GM21737 (cell line): ENCODE measurements around the gene HAUS1.
"Not testable (repeated sequence)": the region's sequence is repeated elsewhere in the genome, so short reads cannot be mapped to it uniquely, and the experiment has no call there.

Source experiments
- ATAC-seq: cut with Tn5 transposase; IDR thresholded peaks from one replicate; pipeline ENCODE4 v1.9.1; 2021; ENCODE audit warnings: mild to moderate bottlenecking, moderate library complexity; ENCODE audit not compliant: unreplicated experiment

The HAUS1 gene

GRCh38 chr18:46084431-46084830 lies 19.8 kb upstream of the HAUS1 start:
- ATAC-seq = no peak

- ATAC-seq = not testable (repeated sequence)
Observed at GRCh38 chr18:46088501-46088900, 15.7 kb upstream of the HAUS1 start.

GRCh38 chr18:46095532-46095931 lies 8.7 kb upstream of the HAUS1 start:
- no peak for ATAC-seq

- ATAC-seq = no peak
Observed at GRCh38 chr18:46096651-46097300, 7.4 kb upstream of the HAUS1 start.

GRCh38 chr18:46097431-46097800 lies 6.8 kb upstream of the HAUS1 start:
- peak; percentile 14 for ATAC-seq

- ATAC-seq = peak; percentile 72
Observed at GRCh38 chr18:46097801-46098615, 6.2 kb upstream of the HAUS1 start, which contains the start of gene ATP5F1A. TSS of gene ATP5F1A (minus strand) at chr18:46098296. CDS start at chr18:46098231, 65 bp downstream.

GRCh38 chr18:46098616-46098933 lies 5.6 kb upstream of the HAUS1 start:
- ATAC-seq = no peak

GRCh38 chr18:46099463-46099862 lies 4.7 kb upstream of the HAUS1 start:
- ATAC-seq = no peak

GRCh38 chr18:46109386-46109785 lies 5.2 kb downstream of the HAUS1 start:
- no peak for ATAC-seq

- ATAC-seq = no peak
Observed at GRCh38 chr18:46110406-46110805, 6.2 kb downstream of the HAUS1 start.

GRCh38 chr18:46113751-46114150 lies 9.6 kb downstream of the HAUS1 start:
- ATAC-seq = no peak

- not testable (repeated sequence) for ATAC-seq
Observed at GRCh38 chr18:46126625-46127024, 22.4 kb downstream of the HAUS1 start.

GRCh38 chr18:46130061-46130460 lies 25.9 kb downstream of the HAUS1 start:
- ATAC-seq = no peak

GRCh38 chr18:46130549-46130948 lies 26.4 kb downstream of the HAUS1 start:
- not testable (repeated sequence) for ATAC-seq

GRCh38 chr18:46133534-46133933 lies 29.3 kb downstream of the HAUS1 start:
- ATAC-seq = no peak

GRCh38 chr18:46134920-46135675 lies 30.9 kb downstream of the HAUS1 start:
- no peak for ATAC-seq

- no peak for ATAC-seq
Observed at GRCh38 chr18:46140173-46140572, 36.0 kb downstream of the HAUS1 start.

GRCh38 chr18:46141199-46141598 lies 37.0 kb downstream of the HAUS1 start:
- no peak for ATAC-seq

GRCh38 chr18:46148810-46149209 lies 44.6 kb downstream of the HAUS1 start:
- ATAC-seq = no peak

GRCh38 chr18:46152436-46152807 lies 48.2 kb downstream of the HAUS1 start:
- no peak for ATAC-seq

GRCh38 chr18:46152808-46153617 lies 48.8 kb downstream of the HAUS1 start:
- no peak for ATAC-seq
